H1 (cell line): ENCODE data around the gene PEX14. TPM values are rescaled to one million over a fixed set of nuclear protein-coding genes. Genes with fewer than 3 reads are reported as not detected.
A peak's percentile ranks its signal among the peaks of the same experiment; 100 is the strongest.

ENCODE experiments used
- ASH2L ChIP-seq: fragments of 200-600, 300-600 bp; sonication (generic); IDR thresholded peaks from one replicate; pipeline ENCODE4 v1.7.1; 2017; ENCODE audit warnings: low read length
- CEBPB ChIP-seq: IDR thresholded peaks from 2 replicates; pipeline ENCODE4 v1.6.1; 2012; ENCODE audit warnings: low read depth, low read length
- CHD1 ChIP-seq: IDR thresholded peaks from 2 replicates; pipeline ENCODE4 v1.6.1; 2012; ENCODE audit warnings: low read depth, low read length, improper control_type of control experiment
- EGR1 ChIP-seq: IDR thresholded peaks from 2 replicates; pipeline ENCODE4 v1.6.1; 2011; ENCODE audit warnings: low read depth, low read length, borderline replicate concordance
- EZH2 ChIP-seq: fragments of 200-600 bp; sonication (generic); IDR thresholded peaks from 2 replicates; pipeline ENCODE4 v1.7.1; 2012; ENCODE audit warnings: low read depth, mild to moderate bottlenecking, moderate library complexity, low read length, inconsistent platforms; ENCODE audit not compliant: severe bottlenecking
- GABPA ChIP-seq: IDR thresholded peaks from 2 replicates; pipeline ENCODE4 v1.6.1; 2011; ENCODE audit warnings: mild to moderate bottlenecking, low read length, moderate library complexity, borderline replicate concordance; ENCODE audit not compliant: insufficient read depth
- JUND ChIP-seq: IDR thresholded peaks from 2 replicates; pipeline ENCODE4 v1.6.1; 2011; ENCODE audit warnings: mild to moderate bottlenecking, improper control_type of control experiment, low read length
- NRF1 ChIP-seq: IDR thresholded peaks from 2 replicates; pipeline ENCODE4 v1.6.1; 2011; ENCODE audit warnings: mild to moderate bottlenecking, low read depth, low read length, improper control_type of control experiment
- RNF2 ChIP-seq: fragments of 200-900, 300-1000 bp; sonication (generic); IDR thresholded peaks from 2 replicates; pipeline ENCODE4 v1.7.1; 2016; ENCODE audit warnings: borderline replicate concordance, low read depth, mild to moderate bottlenecking, antibody characterized with exemption, low read length; ENCODE audit not compliant: poor library complexity, severe bottlenecking; ENCODE audit errors: missing control alignments
- SIN3A ChIP-seq, 2 experiments: IDR thresholded peaks in 1 of 2; conservative IDR thresholded peaks in 1 of 2; 2 replicates each; pipeline ENCODE4 v1.6.1; 2011 to 2012; ENCODE audit warnings: low read length in 2 of 2, improper control_type of control experiment in 1 of 2, low read depth in 1 of 2, mild to moderate bottlenecking in 1 of 2
- TAF1 ChIP-seq: IDR thresholded peaks from 2 replicates; pipeline ENCODE4 v1.6.1; 2011; ENCODE audit warnings: mild to moderate bottlenecking, low read depth, low read length
- YY1 ChIP-seq: IDR thresholded peaks from 2 replicates; pipeline ENCODE4 v1.6.1; 2011; ENCODE audit warnings: low read depth, mild to moderate bottlenecking, low read length
- polyA plus RNA-seq, 7 experiments: library from polyadenylated mRNA; depleted of rRNA in 3 of 7; stranded (reverse) in 5 of 7; unstranded in 2 of 7; fragments of >200 nt in 5 of 7; fragments of 200-250 nt in 2 of 7; gene quantifications; 1 replicate in 5 of 7; 2 replicates in 1 of 7; 4 replicates in 1 of 7; pipeline versions ENCODE4 v1.2.1 to v1.2.3, GENCODE V29; 2011 to 2013; ENCODE audit warnings: missing spikeins in 2 of 7, mixed read lengths in 2 of 7
- total RNA-seq: library from RNA; stranded (reverse); fragmentation: NEBNext Ultra II Directional; extraction: Animal tissue kit (Norgen Biotek cat#: 25700); gene quantifications from 2 replicates; pipeline ENCODE4 v1.2.1, GENCODE V29; 2021
- TF ChIP-seq, protein P1 (sequence below): IDR thresholded peaks from 2 replicates; pipeline ENCODE4 v1.6.1; 2011; ENCODE audit warnings: low read depth, mild to moderate bottlenecking, low read length; ENCODE audit not compliant: insufficient read depth

Gene PEX14
- total and polyA plus RNA-seq, 2 of the 8 experiments (the other 6 are each of a cell fraction or from before 2014, with no cell fraction given): 13.0 to 19.8 TPM

GRCh38 chr1:10430216-10431069, 44.3 kb upstream of the PEX14 start, which contains the start of gene CENPS (continued):
- TF ChIP-seq, protein P1, sequence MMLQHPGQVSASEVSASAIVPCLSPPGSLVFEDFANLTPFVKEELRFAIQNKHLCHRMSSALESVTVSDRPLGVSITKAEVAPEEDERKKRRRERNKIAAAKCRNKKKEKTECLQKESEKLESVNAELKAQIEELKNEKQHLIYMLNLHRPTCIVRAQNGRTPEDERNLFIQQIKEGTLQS: no peak
- TF ChIP-seq RNF2: no peak
- TF ChIP-seq NRF1: peak; percentile 89
- peak; percentile 53; the same call in 1 of the 2 replicates for TF ChIP-seq GABPA
- peak; percentile 52; the same call in 1 of the 2 replicates for TF ChIP-seq EGR1
- no peak for TF ChIP-seq EZH2
- peak; percentile 94 for TF ChIP-seq ASH2L
- TF ChIP-seq CHD1: no peak
- peak; percentile 9; the same call in 1 of the 2 replicates for TF ChIP-seq YY1
- no peak for TF ChIP-seq CEBPB
- peak; percentile 54 to 58; a peak in 2 of 4 replicates for TF ChIP-seq SIN3A (conservative IDR thresholded peaks at IDR 0.05 in 1 of 2, IDR thresholded peaks at IDR 0.05 in 1 of 2; ENCODE audit: low read depth in 1 of 2, low read length in 2 of 2)
- no peak; the same call in 1 of the 2 replicates for TF ChIP-seq JUND
- TF ChIP-seq TAF1: peak; percentile 80
